Activated T-helper 2 cell treated with anti-CD3 and anti-CD28 coated beads, Interferon-gamma antibody, Interleukin-2, Interleukin-4, amounts not matched to agents 10 μg/mL and 5 μg/mL and 100 μg/mL, durations not matched to agents 14 hours and 24 hours and 36 hours (primary cell): ENCODE data around the gene NPHS1. TPM values are rescaled to one million over a fixed set of nuclear protein-coding genes. Genes with fewer than 3 reads are reported as not detected.
A peak's percentile ranks its signal among the peaks of the same experiment; 100 is the strongest.

ENCODE experiments used
- DNase-seq: peaks from one replicate; pipeline ENCODE4 v3.0.0; 2021; ENCODE audit warnings: low spot score
- H3K27ac Mint-ChIP-seq: one replicate; pipeline ENCODE4 v1.8.0; 2021; ENCODE audit warnings: mixed read lengths
- H3K27me3 Mint-ChIP-seq: one replicate; pipeline ENCODE4 v1.8.0; 2021; ENCODE audit warnings: low read depth, mixed read lengths
- H3K36me3 Mint-ChIP-seq: one replicate; pipeline ENCODE4 v1.8.0; 2021; ENCODE audit warnings: low read depth, mixed read lengths
- H3K4me1 Mint-ChIP-seq: one replicate; pipeline ENCODE4 v1.8.0; 2021; ENCODE audit warnings: low read depth, mixed read lengths
- H3K4me3 Mint-ChIP-seq: one replicate; pipeline ENCODE4 v1.8.0; 2021; ENCODE audit warnings: low read depth, mild to moderate bottlenecking, moderate library complexity, mixed read lengths
- H3K9me3 Mint-ChIP-seq: one replicate; pipeline ENCODE4 v1.8.0; 2021; ENCODE audit warnings: mixed read lengths
- intact Hi-C: fragments of 100-400 bp; cut with micrococcal nuclease; formaldehyde crosslinking; loops from one replicate; pipeline ENCODE4 v1.15.1; 2023
- total RNA-seq: library from RNA; stranded (reverse); gene quantifications from 2 replicates; pipeline ENCODE4 v1.2.3, GENCODE V29; 2022

The NPHS1 gene
- total RNA-seq, 1 donor from 2014 or later, result 0.05 TPM

GRCh38 chr19:35853038-35853756 lies 893 bp upstream of the NPHS1 start:
- DNase-seq, result no peak
- peaks cover 8% of the 10 kb centered on the region for H3K4me1 Mint-ChIP-seq
- no peaks in the 10 kb centered on the region for H3K36me3 Mint-ChIP-seq
- H3K9me3 Mint-ChIP-seq, result no peaks in the 10 kb centered on the region
- H3K27me3 Mint-ChIP-seq, result peaks cover 41% of the 10 kb centered on the region
- no peak overlapping the region for H3K27ac Mint-ChIP-seq
- intact Hi-C loops, result no loop called here
- H3K4me3 Mint-ChIP-seq, result no peak overlapping the region

GRCh38 chr19:35851213-35852028 lies 883 bp downstream of the NPHS1 start:
- H3K4me3 Mint-ChIP-seq, result no peak overlapping the region
- intact Hi-C loops, result no loop called here
- no peak for DNase-seq
- no peaks in the 10 kb centered on the region for H3K36me3 Mint-ChIP-seq
- peaks cover 32% of the 10 kb centered on the region for H3K27me3 Mint-ChIP-seq
- no peaks in the 10 kb centered on the region for H3K9me3 Mint-ChIP-seq
- H3K4me1 Mint-ChIP-seq, result peaks cover 9% of the 10 kb centered on the region
- H3K27ac Mint-ChIP-seq, result no peak overlapping the region

GRCh38 chr19:35848919-35849505 lies 3.3 kb downstream of the NPHS1 start:
- H3K27ac Mint-ChIP-seq, result no peak overlapping the region
- H3K36me3 Mint-ChIP-seq, result no peaks in the 10 kb centered on the region
- intact Hi-C loops, result no loop called here
- H3K4me3 Mint-ChIP-seq, result no peak overlapping the region
- H3K4me1 Mint-ChIP-seq, result peaks cover 14% of the 10 kb centered on the region
- no peaks in the 10 kb centered on the region for H3K9me3 Mint-ChIP-seq
- no peak for DNase-seq
- peaks cover 40% of the 10 kb centered on the region for H3K27me3 Mint-ChIP-seq

GRCh38 chr19:35848486-35848885 lies 3.8 kb downstream of the NPHS1 start:
- intact Hi-C loops, result no loop called here
- Mint-ChIP-seq H3K27me3 (peaks cover 45% of the 10 kb centered on the region), H3K4me1 (peaks cover 13% of the 10 kb centered on the region), H3K9me3 (no peaks in the 10 kb centered on the region), H3K36me3 (no peaks in the 10 kb centered on the region), H3K27ac (no peak overlapping the region), H3K4me3 (no peak overlapping the region)
- DNase-seq, result no peak

GRCh38 chr19:35847911-35848310 lies 4.4 kb downstream of the NPHS1 start:
- peaks cover 7% of the 10 kb centered on the region for H3K4me1 Mint-ChIP-seq
- H3K27me3 Mint-ChIP-seq, result peaks cover 43% of the 10 kb centered on the region
- H3K9me3 Mint-ChIP-seq, result no peaks in the 10 kb centered on the region
- DNase-seq, result no peak
- no peaks in the 10 kb centered on the region for H3K36me3 Mint-ChIP-seq
- H3K4me3 Mint-ChIP-seq, result no peak overlapping the region
- no peak overlapping the region for H3K27ac Mint-ChIP-seq
- intact Hi-C loops, result no loop called here

GRCh38 chr19:35846038-35846668 lies 6.2 kb downstream of the NPHS1 start:
- no peaks in the 10 kb centered on the region for H3K36me3 Mint-ChIP-seq
- intact Hi-C loops, result no loop called here
- H3K27me3 Mint-ChIP-seq, result peaks cover 45% of the 10 kb centered on the region
- no peak overlapping the region for H3K27ac Mint-ChIP-seq
- H3K4me1 Mint-ChIP-seq, result peaks cover 7% of the 10 kb centered on the region
- DNase-seq, result no peak
- H3K4me3 Mint-ChIP-seq, result no peak overlapping the region
- no peaks in the 10 kb centered on the region for H3K9me3 Mint-ChIP-seq

- Mint-ChIP-seq H3K9me3 (no peaks in the 10 kb centered on the region), H3K27ac (no peak overlapping the region), H3K4me3 (peak overlapping the region; percentile 27), H3K36me3 (no peaks in the 10 kb centered on the region), H3K4me1 (peaks cover 7% of the 10 kb centered on the region), H3K27me3 (peaks cover 45% of the 10 kb centered on the region)
- DNase-seq, result no peak
- intact Hi-C loops, result no loop called here
Measured at GRCh38 chr19:35845215-35846037, 6.9 kb downstream of the NPHS1 start.

- DNase-seq, result no peak
- H3K9me3 Mint-ChIP-seq, result no peaks in the 10 kb centered on the region
- intact Hi-C loops, result no loop called here
- H3K27me3 Mint-ChIP-seq, result peaks cover 45% of the 10 kb centered on the region
- peak overlapping the region; percentile 27 for H3K4me3 Mint-ChIP-seq
- no peaks in the 10 kb centered on the region for H3K36me3 Mint-ChIP-seq
- peaks cover 7% of the 10 kb centered on the region for H3K4me1 Mint-ChIP-seq
- no peak overlapping the region for H3K27ac Mint-ChIP-seq
Measured at GRCh38 chr19:35844482-35845214, 7.7 kb downstream of the NPHS1 start.

- no peaks in the 10 kb centered on the region for H3K36me3 Mint-ChIP-seq
- H3K4me3 Mint-ChIP-seq, result no peak overlapping the region
- H3K9me3 Mint-ChIP-seq, result peaks cover 3% of the 10 kb centered on the region
- peaks cover 44% of the 10 kb centered on the region for H3K27me3 Mint-ChIP-seq
- H3K4me1 Mint-ChIP-seq, result peaks cover 7% of the 10 kb centered on the region
- no peak for DNase-seq
- H3K27ac Mint-ChIP-seq, result no peak overlapping the region
- intact Hi-C loops, result no loop called here
Measured at GRCh38 chr19:35843676-35844481, 8.4 kb downstream of the NPHS1 start.

- intact Hi-C loops, result no loop called here
- Mint-ChIP-seq H3K9me3 (peaks cover 4% of the 10 kb centered on the region), H3K27ac (no peak overlapping the region), H3K27me3 (peaks cover 44% of the 10 kb centered on the region), H3K4me1 (peaks cover 7% of the 10 kb centered on the region), H3K4me3 (no peak overlapping the region), H3K36me3 (no peaks in the 10 kb centered on the region)
- no peak for DNase-seq
Measured at GRCh38 chr19:35842666-35843272, 9.5 kb downstream of the NPHS1 start.
